ENCODE data around the gene BSG.

Gene BSG

GRCh38 chr19:572140-572742, at the start of gene BSG:
TSS of gene BSG (plus strand) at chr19:572596. CDS start at chr19:572635, 39 bp downstream.
- DNase-seq: peak; percentile 100

DNA sequence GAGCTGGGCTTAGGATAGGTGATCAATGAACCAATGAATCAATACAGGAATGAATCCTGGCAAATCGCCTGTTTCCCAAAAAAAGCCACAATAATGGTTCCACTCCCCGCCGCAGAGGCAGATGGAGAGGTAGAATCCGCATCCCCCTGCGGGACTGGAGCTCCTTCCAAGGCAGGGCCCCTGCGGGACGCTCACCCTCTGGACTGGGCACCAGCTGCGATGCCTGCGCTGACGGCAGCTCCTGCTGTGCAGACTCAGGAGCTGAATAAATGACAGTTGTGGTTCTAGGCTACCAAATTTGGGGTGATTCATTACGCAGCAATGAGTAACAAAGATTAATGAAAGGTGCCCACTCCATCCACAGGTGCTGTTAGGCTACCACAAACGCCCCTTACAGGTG, 49.7 kb upstream of the BSG start:
- DNase-seq: no peak

GRCh38 chr19:524062-524674, 48.2 kb upstream of the BSG start:
- no peak for DNase-seq

DNA sequence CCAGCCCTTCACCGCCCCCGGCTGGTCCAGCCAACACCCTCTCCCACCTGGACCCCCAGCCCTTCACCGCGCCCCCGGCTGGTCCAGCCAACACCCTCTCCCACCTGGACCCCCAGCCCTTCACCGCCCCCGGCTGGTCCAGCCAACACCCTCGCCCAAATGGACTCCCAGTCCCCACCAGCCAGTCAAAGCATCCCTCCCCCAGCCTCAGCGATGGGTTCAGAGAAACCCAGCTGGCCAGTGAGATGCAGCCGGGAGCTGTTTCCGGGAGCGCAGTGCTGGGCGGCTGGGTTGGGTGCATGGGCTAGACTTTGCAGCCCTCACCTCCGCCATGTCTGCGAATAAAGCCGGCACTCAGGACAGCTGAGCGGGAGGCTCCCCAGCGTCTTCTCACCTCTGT, 47.4 kb upstream of the BSG start:
- no peak for DNase-seq

DNA sequence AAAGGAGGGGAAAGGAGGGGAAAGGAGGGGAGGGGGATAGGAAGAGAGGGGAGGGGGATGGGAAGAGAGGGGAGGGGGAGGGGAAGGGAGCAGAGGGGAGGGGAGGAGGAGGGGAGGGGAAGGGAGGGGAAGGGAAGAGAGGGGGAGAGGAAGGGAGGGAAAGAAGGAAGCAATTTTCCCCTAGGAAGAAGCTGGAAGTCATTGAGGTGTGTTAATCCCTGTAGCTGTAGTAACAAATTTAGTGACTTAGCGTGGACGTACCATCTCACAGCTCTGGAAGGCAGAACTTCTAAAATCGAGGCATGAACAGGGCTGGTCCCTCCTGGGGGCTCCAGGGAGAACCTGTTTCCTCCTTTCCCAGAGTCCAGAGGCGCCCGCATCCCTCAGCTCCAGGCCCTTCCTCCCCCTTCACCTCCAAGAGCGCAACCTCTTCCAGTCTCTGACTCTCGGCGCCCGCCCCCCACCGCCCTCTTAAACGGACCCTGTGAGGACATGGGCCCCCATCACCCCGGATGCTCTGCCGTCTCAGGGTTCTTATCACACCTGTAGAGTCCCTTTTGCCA, 46.5 kb upstream of the BSG start:
- DNase-seq: no peak

DNA sequence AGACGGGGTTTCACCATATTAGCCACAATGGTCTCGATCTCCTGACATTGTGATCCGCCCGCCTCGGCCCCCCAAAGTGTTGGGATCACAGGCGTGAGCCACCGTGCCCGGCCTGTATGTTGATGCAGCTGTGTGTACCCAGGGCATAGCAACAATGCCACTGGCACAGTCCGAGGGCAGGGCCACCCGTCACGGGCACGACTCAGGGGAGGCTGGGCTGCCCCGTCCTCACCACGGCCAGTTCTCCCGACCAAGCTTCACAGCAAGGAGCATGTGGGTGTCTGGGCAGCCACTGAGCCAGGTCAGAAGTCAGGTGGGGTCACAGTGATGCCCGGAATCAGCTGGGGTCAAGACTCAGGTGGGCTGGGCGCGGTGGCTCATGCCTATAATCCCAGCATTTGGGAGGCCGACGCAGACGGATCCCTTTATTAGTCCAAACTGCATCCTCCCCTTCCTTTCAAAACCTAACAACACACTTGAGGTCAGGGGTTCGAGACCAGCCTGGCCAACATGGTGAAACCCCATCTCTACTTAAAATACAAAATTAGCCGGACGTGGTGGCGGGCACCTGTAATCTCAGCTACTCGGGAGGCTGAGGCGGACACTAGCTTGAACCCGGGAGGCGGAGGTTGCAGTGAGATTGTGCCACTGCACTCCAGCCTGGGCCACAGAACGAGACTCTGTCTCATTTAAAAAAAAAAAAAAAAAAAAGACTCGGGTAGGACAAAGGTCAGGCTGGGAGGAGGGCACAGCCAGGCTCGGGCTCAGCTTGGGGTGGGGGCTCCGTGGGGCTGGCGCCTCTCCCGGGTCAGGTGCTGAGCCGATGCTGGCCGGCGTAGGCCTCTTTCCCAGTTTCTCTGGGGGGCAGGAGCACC, 42.0 kb upstream of the BSG start:
- no peak for DNase-seq

DNA sequence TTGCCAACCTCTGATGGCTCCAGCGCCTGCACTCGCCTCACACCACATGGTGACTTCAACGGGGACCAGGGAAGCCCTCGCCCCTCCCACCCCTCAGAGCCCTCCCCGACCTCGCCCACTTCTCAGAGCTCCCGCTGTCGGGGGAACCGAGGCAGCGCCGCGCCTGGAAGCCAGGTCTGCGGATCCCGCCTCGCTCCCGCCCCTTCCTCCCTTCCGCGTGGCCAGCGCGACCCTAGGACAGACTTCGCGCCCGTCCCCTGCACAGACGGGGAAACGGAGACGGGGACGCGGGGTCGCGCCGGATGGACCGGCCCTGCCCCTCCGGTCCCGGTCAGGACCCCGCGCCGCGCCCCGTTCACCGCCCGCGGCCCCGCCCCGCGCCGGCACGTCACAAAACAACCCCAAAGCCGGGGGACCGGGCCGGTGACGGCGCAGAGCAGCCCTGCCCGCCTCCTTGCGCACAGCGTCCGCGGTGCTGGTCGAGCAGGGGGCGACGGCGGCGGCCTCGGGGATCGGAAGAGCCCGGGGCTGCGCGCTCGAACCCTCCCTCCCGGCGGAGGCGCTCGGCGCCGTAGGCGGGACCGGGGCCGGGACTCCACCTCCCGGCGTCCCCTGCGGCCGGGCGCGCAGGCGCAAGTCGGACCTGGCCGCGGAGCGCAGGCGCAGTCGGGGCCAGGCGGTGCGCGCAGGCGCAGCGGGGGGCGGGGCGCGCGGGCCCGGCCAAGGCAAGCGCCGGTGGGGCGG, 41.2 kb upstream of the BSG start:
- peak; percentile 94 to 98 (median 97) for DNase-seq

DNA sequence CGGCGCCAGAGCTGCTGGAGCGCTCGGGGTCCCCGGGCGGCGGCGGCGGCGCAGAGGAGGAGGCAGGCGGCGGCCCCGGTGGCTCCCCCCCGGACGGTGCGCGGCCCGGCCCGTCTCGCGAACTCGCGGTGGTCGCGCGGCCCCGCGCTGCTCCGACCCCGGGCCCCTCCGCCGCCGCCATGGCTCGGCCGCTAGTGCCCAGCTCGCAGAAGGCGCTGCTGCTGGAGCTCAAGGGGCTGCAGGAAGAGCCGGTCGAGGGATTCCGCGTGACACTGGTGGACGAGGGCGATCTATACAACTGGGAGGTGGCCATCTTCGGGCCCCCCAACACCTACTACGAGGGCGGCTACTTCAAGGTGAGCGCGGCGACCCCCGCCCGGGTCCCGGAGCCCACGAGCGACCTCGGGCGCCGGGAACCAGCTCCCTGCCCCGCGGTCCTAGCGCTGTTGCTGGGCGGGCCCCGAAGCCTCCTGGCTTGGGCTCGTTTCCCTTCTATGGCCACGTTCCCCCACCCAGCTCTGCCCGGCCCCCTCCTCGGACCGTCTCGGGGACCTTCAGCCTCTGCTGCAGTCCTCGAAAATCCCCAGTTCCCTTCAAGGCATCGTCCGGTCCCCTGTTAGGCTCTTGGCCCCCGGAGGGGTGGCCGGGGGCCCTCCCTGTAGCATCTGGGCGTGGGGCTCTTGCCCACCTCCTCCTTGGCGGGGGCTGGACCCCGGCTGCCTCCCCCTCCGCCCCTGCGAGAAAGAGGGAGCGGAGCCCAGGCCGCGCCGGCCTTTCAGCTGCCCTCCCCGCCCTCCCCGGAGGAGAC, 40.4 kb upstream of the BSG start, which contains the start of gene CDC34:
Gene CDC34, plus strand, starts transcription at position 8 of the 808 bp plus-strand sequence. Its CDS starts 172 bp downstream, at position 180.
- DNase-seq: peak in 2 of 3 experiments; percentile 80

DNA sequence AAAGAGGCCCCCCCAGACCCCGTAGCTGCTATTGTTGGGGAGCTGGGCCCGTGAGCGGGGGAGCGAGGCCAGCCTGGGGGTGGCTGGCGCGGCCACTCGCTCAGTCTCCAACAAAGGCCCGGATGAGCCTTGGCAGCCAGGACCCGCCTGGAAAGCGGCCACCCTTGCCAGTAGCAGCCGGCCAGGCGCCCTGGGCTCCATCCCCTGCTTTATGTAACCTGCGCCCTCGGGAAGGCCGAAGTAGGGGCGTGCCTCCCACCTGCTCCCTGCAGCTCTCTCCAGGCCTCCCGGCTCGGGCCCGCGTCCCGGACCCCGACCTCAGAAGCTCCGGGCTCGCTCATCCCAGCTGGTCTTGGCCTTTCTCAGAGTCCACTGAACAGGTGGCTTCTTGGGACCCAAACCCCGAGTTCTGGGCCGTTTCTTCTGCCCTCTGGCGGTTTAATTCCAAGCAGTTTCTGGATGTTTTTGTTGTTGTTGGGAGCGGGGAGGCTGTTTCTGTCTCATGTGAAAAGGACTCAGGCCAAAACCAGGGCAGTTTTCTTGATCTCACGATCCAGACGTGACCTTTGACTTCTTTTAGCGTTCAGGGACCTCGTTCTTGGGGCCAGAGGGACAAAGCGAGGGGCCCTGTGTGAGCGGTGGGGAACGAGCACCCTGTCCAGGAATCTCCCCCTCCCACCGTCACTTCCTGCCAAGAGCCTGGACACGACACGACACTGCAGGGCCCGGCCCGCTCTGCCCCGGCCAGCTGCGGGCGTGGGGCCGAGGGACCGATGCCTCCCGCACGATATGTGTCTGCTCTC, 39.6 kb upstream of the BSG start:
- peak; percentile 33 to 83 (median 75) for DNase-seq

DNA sequence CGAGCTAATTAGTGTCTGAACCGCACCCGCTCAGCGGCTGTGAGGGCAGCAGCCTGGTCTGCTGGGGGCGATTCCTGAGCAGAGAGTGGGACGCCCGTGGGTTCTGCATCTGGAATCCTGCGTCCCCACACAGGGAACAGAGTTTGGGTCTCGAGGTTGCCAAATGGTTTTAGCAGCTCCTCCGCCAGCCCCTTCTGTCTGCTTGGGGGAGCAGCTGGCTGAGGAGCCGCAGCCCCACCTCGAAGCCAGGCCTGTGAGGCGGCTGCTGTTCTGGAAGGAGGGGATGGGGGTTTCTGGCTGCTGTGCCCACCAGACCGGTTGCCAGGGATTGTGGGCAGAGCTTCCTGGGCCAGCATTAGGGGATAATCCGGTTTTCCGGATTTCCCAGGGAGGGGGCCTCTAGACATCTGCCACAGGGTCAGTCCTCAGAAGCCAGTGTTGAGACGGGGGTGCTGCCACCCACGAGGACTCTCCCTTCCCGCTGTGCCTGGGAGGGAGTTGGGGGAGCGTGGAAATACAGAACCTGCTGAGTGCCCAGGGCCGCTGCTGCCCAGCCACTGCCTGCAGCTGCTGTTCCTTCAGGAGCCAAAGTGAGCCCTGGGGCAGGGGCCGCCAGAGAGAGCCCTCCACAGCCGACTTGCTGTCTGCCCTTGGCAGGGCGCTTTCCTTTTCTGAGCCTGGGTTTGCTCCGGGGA, 38.9 kb upstream of the BSG start:
- DNase-seq: no peak

DNA sequence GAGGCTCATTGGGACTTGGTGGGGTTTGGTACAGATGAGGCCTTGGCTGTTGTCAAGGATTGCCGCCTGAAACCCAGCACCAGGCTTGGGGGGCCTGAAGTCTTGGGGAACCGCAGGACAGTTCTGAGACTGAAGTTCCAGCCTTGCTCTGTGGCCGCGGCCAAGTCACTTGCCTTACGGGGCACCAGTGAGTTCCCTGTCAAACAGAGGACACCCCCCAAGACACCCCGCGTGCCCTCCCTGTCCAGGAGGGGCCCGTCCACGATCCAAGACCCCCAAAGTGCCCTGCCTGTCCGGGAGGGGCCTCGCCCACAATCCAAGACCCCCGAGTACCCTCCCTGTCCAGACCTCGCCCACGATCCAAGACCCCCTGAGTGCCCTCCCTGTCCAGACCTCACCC, 38.3 kb upstream of the BSG start:
- DNase-seq: no peak

DNA sequence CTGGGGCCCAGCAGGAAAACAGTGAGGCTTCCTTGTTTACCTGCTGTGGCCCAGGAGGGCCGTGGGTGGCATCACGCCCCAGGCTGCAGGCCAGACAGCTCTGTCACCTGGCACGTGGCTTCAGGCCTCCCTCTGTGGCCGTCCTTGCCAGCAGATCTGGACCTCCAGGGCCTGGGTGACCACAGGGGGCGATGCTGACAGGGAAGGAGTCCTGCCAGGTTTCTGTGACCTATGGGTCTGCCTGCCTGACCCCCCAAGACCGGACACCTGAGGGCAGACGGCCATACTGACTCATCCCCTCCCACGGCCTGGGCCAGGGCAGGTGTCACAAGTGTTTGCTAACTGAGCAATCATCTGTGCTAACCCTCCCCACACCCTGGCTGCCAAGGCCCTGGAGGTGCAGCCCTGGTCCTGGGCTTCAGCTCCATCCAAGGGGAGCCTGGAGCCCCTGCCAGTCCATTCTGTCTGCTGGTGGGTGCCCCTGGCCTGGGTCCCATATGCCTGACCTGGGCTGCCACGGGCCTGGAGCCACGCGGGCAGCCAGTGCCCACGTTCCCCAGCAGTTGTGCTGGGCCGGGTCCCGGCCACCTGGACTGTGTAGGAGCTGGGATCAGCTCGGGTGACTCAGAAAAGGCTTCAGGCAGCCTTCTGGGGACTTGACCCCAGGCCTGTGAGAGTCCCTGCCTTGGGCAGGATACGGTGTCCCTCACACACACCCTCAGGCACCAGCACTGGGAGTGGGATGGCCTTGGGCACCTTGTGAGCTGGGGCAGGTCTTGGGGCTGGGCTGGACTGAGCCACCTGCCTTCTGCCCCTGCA, 37.2 kb upstream of the BSG start:
- no peak for DNase-seq

- DNase-seq: no peak
Observed at GRCh38 chr19:536031-536880, 36.1 kb upstream of the BSG start.

GRCh38 chr19:536881-537404, 35.5 kb upstream of the BSG start:
- no peak for DNase-seq

GRCh38 chr19:538641-539428, 33.6 kb upstream of the BSG start:
- no peak for DNase-seq

DNA sequence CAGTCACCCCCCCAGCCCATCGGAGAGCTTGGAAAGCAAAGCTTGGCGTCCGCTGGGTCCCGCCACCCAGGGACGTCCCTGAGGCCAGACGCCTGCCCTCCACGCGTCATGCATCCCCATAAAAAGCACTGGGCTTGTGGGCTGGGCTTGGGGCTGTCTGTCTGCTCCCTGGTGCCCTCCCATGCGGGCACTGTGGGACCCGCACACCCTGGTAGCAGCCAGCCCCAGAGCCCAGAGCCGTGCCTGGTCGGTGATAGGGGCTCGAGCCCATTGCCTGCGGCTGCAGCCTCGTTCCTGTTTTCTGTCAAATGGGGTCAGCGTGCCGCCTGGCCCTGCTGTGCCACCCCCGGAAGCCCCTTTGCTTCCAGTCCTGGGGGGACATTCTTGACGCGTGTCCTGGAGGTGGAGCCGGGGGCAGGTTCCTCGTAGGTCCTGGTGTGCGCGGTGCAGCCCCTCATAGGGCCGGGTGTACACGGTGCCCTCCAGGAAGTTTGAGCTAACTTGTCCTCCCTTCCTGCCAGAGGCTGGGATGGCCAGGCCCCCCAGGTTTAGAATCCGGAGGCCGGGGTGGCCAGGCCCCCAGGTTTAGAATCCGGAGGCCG, 32.9 kb upstream of the BSG start:
- DNase-seq: no peak
